Measurements from ENCODE around the gene KCNB1. TPM values are rescaled to one million over a fixed set of nuclear protein-coding genes. Genes with fewer than 3 reads are reported as not detected.
A peak's percentile ranks its signal among the peaks of the same experiment; 100 is the strongest.

The KCNB1 gene
- total and polyA plus RNA-seq, 2 donors (not counting 1 experiment from before 2014, with no cell fraction given): 0.12 TPM; not detected in 1

- Histone ChIP-seq H3K9ac (ENCODE audit: low read length) (no peak overlapping the region), H3K27ac (ENCODE audit: low read length in 2 of 2) (no peak overlapping the region), H3K4me2 (replicated peaks; ENCODE audit: low read depth, low read length, poor library complexity, severe bottlenecking) (no peak overlapping the region), H2AFZ (ENCODE audit: insufficient read depth, low read depth, low read length, poor library complexity, severe bottlenecking) (no peak overlapping the region), H4K20me1 (ENCODE audit: control insufficient read depth, insufficient read depth, low read length, poor library complexity, severe bottlenecking) (no peaks in the 10 kb centered on the region), H3K9me3 (ENCODE audit: control extremely low read depth in 1 of 3, control insufficient read depth in 2 of 3, insufficient read depth in 1 of 3, low read length in 2 of 3) (peaks cover 0 to 7% (median 0%) of the 10 kb centered on the region in 3 donors), H3K4me3 (ENCODE audit: control extremely low read depth in 1 of 5, extremely low read depth in 1 of 5, insufficient read depth in 1 of 5, low read depth in 2 of 5, low read length in 4 of 5) (no peak overlapping the region), H3K4me1 (ENCODE audit: control insufficient read depth in 2 of 2, insufficient read depth in 2 of 2, low read length in 2 of 2) (no peaks in the 10 kb centered on the region), H3K79me2 (ENCODE audit: control insufficient read depth, insufficient read depth, low read length) (no peaks in the 10 kb centered on the region), H3K36me3 (replicated peaks in 1 of 2; ENCODE audit: control extremely low read depth in 1 of 2, control insufficient read depth in 1 of 2, extremely low read depth in 1 of 2, insufficient read depth in 2 of 2, low read length in 1 of 2) (no peaks in the 10 kb centered on the region), H3K27me3 (replicated peaks in 1 of 4; ENCODE audit: control extremely low read depth in 1 of 4, control insufficient read depth in 3 of 4, insufficient read depth in 4 of 4, low read length in 3 of 4) (peaks cover 0 to 16% (median 3%) of the 10 kb centered on the region in 4 experiments)
- no peak overlapping the region for H3K4me3 Mint-ChIP-seq
- no peaks in the 10 kb centered on the region for H3K4me1 Mint-ChIP-seq
- ChIA-PET POLR2A (no interaction called here), CTCF (interaction anchor here (0.9 kb wide), 1 partner anchor 9 kb away, joined by 5 read pairs; no protein-coding TSS in a partner anchor)
- no peak for ATAC-seq (ENCODE audit: low read depth)
- DNase-seq: peak; percentile 34
- WGBS (ENCODE audit: insufficient coverage): 46% methylated on average over 13 of the region's 16 CpGs
- intact Hi-C loops (cut with micrococcal nuclease): loop anchor here (5.0 kb wide), 1 partner anchor 508 kb away; no protein-coding TSS in a partner anchor
- H3K27me3 Mint-ChIP-seq: peaks cover 56% of the 10 kb centered on the region
- peaks cover 3% of the 10 kb centered on the region for H3K9me3 Mint-ChIP-seq (ENCODE audit: insufficient read depth)
- H3K27ac Mint-ChIP-seq: no peak overlapping the region
- TF ChIP-seq EZH2 (IDR thresholded peaks at IDR 0.05; ENCODE audit: borderline replicate concordance, insufficient read depth, low read depth, low read length, poor library complexity, severe bottlenecking) (no peak), CTCF (IDR thresholded peaks at IDR 0.05) (peak; percentile 47)
Observed at GRCh38 chr20:49384437-49385434, 97.7 kb downstream of the KCNB1 start.

All from B cell (primary cell).